GM21529 (cell line): Measurements from ENCODE around the gene ZNF749.
A peak's percentile ranks its signal among the peaks of the same experiment; 100 is the strongest.
"Not testable (repeated sequence)": the region's sequence is repeated elsewhere in the genome, so short reads cannot be mapped to it uniquely, and the experiment has no call there.

ENCODE experiments used
- ATAC-seq: cut with Tn5 transposase; IDR thresholded peaks from one replicate; pipeline ENCODE4 v1.9.1; 2021; ENCODE audit not compliant: unreplicated experiment

ZNF749 gene

DNA sequence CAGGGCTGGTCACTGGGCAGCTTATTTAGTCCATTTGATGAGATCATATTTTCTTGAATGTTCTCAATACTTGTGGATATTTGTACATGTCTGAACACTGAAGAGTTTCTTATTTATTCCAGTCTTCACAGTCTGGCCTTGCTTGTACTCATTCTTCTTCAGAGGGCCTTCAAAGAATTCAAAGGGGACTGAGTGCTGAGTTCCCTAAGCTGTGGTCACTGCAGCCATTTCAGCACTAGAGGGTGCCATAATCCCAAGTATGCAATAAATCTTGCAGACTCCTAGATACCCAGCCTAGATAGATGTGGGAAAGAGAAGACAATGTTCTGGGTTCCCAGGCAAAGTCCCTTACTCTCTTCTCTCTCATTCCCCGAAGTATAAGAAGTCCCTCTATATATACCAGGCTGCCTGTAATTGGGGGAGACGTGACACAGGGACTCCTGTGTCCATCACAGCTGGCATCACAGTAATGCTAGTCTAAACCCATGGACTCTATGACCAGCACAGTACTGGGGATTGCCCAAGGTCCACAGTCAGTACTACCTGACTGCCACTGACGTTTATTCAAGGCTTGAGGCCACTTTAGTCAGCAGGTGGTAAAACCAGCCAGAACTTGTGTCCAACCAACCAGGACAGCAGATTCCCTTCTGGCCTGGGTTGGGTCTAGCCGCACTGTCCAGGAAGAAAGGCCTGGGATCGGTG, 30.7 kb downstream of the ZNF749 start:
- ATAC-seq = no peak

DNA sequence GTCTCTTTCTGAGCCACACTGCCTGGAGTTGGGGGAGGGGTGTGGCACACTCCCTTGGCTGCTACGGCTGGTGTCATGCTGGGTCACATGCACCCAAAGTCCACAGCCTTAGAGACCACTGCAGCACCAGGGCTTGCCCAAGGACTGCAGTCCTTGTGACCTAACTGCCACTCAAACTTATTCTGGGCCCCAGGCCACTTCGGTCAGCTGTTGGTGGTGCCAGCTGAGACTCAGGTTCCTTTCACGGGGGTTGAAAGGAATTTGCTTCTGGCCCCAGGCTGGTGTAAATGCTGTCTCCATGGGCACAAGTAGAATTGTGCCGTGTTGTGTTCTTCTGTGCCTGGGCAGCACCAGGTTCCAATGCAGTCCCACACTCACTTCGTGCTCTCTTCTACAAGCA, 31.4 kb downstream of the ZNF749 start:
- ATAC-seq = no peak

DNA sequence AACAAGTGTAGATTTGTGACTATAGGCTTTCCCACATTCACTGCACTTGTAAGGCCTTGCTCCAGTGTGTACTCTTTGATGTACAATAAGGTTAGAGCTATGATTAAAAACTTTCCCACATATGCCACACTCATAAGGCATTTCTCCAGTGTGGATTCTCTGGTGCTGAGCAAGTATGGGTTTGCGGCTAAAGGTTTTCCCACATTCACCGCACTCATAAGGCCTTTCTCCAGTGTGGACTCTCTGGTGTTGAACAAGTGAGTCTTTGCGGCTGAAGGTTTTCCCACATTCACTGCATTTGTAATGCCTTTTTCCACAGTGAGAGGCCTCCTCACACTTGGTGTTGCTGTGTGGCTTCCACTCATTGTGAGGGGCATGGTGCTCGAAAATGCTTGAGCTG, 38.5 kb downstream of the ZNF749 start:
- no peak for ATAC-seq

DNA sequence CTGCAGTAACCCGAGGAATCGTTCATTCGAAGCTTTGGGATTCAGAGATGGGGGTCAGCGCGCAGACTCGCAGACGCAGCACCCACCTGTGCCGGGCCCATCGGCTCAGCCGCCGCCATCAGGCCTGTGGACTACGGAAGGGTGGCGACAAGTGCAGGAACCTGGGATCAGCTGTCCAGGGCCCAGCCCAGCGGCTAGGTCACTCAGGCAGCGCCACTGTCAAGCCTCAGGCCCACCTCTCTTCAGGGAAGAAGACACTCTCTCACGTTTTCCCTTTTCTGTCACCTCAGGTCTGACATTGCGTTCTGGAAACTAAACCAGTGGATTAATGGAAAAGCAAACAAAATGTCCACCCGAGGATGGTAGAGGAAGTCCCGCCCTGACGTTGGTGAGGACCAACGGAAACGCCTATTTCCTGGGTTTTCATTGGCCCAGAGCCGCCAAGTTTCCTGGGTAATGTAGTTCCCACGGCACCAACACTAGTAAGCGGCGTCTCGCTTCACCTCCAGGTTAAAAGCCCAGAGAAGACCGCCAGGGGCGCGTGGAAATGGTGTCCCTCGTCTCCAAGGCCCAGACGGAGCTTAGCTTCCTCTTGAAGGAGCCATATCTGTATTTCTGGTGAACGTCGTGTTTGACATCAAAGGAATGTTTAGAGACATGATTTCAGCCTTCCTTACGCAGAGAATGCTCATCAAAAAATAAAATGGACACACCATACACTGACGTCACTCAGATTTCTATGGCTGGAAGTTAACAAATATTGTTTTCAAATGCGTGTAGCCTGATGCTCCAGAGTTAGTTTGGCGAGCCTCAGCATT, 42.3 kb downstream of the ZNF749 start, which contains the start of gene ZNF772:
Gene ZNF772 (minus strand): TSS at position 376 of the 818 bp plus-strand sequence. CDS start 257 bp downstream, at position 119.
- ATAC-seq = peak; percentile 98

GRCh38 chr19:57487477-57488298, 52.6 kb downstream of the ZNF749 start, which contains the start of gene ZNF419:
Gene ZNF419 (plus strand): TSS chr19:57487750. CDS start chr19:57487951, 201 bp downstream.
- ATAC-seq = peak; percentile 92

- not testable (repeated sequence) for ATAC-seq
Measured at GRCh38 chr19:57488299-57488644, 53.1 kb downstream of the ZNF749 start.
